Retinal pigment epithelial cell (primary cell): ENCODE measurements around the gene SYT17.

Experiments
- DNase-seq: peaks from one replicate; pipeline ENCODE4 v3.0.0-alpha.2; 2010; ENCODE audit warnings: low read depth
- H3K4me3 ChIP-seq: 2 replicates; pipeline ENCODE4 v1.5.1; 2011; ENCODE audit warnings: mild to moderate bottlenecking, low read length, control low read depth, moderate library complexity
- TF ChIP-seq, protein P1 (sequence below): conservative IDR thresholded peaks from 2 replicates; pipeline ENCODE4 v1.5.1; 2011; ENCODE audit warnings: low read depth, low read length, control low read depth, inconsistent platforms

Gene SYT17

DNA sequence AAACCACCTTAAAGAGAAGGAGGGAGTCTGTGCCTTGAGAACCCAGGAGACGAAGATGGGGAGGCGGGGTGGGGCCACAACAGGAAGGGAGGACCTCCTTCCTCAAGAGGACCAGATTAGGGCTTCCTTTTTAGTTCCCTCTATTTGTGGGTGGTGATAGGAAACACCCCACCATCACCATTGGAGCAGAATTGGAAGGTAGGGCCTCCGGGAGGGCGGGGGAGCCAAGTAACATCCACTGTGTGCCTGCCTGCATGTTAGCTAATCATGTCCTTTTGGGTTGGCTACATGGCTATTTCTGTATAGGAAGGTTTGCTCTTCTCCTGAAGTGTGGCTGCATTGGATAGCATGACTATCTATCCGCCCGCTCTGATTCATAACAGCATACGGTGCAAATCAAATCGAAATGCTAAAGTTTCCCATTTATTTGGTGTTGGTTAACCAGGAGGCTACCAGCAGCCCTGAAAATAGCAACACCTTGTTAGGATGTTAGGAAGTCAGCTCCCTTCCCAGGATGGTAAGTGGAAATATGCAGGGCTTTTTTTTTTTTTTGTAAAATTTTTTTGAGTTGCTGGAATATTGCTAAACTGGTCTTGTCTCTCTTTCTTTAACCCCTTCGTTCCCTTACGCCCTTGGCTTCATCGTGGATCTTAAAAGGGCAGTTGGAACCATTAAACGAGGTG lies 4.2 kb downstream of the SYT17 start:
- TF ChIP-seq, protein P1, sequence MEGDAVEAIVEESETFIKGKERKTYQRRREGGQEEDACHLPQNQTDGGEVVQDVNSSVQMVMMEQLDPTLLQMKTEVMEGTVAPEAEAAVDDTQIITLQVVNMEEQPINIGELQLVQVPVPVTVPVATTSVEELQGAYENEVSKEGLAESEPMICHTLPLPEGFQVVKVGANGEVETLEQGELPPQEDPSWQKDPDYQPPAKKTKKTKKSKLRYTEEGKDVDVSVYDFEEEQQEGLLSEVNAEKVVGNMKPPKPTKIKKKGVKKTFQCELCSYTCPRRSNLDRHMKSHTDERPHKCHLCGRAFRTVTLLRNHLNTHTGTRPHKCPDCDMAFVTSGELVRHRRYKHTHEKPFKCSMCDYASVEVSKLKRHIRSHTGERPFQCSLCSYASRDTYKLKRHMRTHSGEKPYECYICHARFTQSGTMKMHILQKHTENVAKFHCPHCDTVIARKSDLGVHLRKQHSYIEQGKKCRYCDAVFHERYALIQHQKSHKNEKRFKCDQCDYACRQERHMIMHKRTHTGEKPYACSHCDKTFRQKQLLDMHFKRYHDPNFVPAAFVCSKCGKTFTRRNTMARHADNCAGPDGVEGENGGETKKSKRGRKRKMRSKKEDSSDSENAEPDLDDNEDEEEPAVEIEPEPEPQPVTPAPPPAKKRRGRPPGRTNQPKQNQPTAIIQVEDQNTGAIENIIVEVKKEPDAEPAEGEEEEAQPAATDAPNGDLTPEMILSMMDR: no peak
- no peak for DNase-seq

GRCh38 chr16:19173059-19173458 lies 5.0 kb downstream of the SYT17 start:
- TF ChIP-seq, protein P1: no peak
- DNase-seq: no peak
- no peak overlapping the region for H3K4me3 ChIP-seq

More for the DNA sequence above, 4.2 kb downstream of the SYT17 start:
- H3K4me3 ChIP-seq: no peak overlapping the region

- no peak overlapping the region for H3K4me3 ChIP-seq
- DNase-seq: no peak
- TF ChIP-seq, protein P1: no peak
These were observed 5.8 kb downstream of the SYT17 start for GRCh38 chr16:19173649-19174383.

- no peak for DNase-seq
- no peak overlapping the region for H3K4me3 ChIP-seq
- TF ChIP-seq, protein P1: no peak
These were observed 6.4 kb downstream of the SYT17 start for GRCh38 chr16:19174478-19174877.

GRCh38 chr16:19175492-19176262 lies 7.6 kb downstream of the SYT17 start:
- no peak for DNase-seq
- TF ChIP-seq, protein P1: no peak
- no peak overlapping the region for H3K4me3 ChIP-seq

DNA sequence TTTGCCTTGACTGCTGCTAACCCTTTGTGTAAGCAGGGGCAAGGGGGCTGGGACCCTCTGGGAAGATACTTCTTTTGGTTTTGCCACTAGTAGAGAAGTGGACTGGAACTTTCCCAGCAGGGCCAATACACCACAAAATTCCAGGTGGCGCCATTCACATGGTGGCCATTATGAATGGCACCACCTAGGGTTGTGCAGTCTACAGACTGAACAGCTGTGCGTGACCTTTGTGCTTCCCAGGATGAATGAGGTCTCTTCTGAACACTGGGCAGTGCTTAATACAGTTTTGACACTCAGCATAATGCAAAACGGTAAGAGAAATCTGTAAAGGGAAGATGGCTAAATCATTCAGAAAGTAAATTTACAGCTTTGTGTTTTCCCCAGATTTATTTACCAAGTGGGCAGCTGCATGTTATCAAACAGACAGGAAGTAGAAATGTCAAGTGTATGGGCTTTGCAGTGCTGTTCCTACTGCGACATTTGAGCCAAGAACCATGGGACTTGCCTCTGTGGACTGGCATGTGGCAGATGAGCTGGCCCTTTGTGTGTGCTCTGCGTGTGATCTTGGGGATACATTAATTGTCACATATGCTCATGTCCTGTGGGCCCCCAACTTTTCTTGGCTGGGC lies 9.2 kb downstream of the SYT17 start:
- H3K4me3 ChIP-seq: no peak overlapping the region
- no peak for DNase-seq
- TF ChIP-seq, protein P1: peak; percentile 20
